Esophagus muscularis mucosa (tissue), 4 donors: ENCODE results near the gene HNRNPF. TPM values are rescaled to one million over a fixed set of nuclear protein-coding genes. Genes with fewer than 3 reads are reported as not detected.
A peak's percentile ranks its signal among the peaks of the same experiment; 100 is the strongest.

ENCODE experiments used
- DNase-seq: peaks from one replicate; pipeline ENCODE4 v3.0.0-alpha.2; 2017; ENCODE audit errors: extremely low spot score
- H3K27ac ChIP-seq, 4 donors: fragments of 200-600 bp; sonication (generic); replicated peaks in 1 of 4; 1 replicate in 3 of 4; 2 replicates in 1 of 4; pipeline ENCODE4 v1.5.1; 2016 to 2019; ENCODE audit warnings: mild to moderate bottlenecking in 1 of 4
- H3K27me3 ChIP-seq, 4 donors: fragments of 200-600 bp; sonication (generic); one replicate each; pipeline versions ENCODE4 v1.5.1 to v1.6.0; 2016 to 2019
- H3K36me3 ChIP-seq, 4 donors: fragments of 200-600 bp; sonication (generic); one replicate each; pipeline ENCODE4 v1.5.1; 2016 to 2019
- H3K4me1 ChIP-seq, 4 donors: fragments of 200-600 bp; sonication (generic); one replicate each; pipeline ENCODE4 v1.5.1; 2016 to 2019
- H3K4me3 ChIP-seq, 4 donors: fragments of 200-600 bp; sonication (generic); 1 replicate in 2 of 4; 2 replicates in 2 of 4; pipeline ENCODE4 v1.5.1; 2016 to 2019; ENCODE audit warnings: mild to moderate bottlenecking in 4 of 4, moderate library complexity in 1 of 4
- H3K9me3 ChIP-seq, 4 donors: fragments of 200-600 bp; sonication (generic); 1 replicate in 3 of 4; 2 replicates in 1 of 4; pipeline ENCODE4 v1.5.1; 2016 to 2019
- EP300 ChIP-seq: sonication (generic); formaldehyde crosslinking; IDR thresholded peaks from one replicate; pipeline ENCODE4 v1.6.1; 2017; ENCODE audit warnings: antibody characterized with exemption
- POLR2A ChIP-seq: fragments of 450-650 bp; IDR thresholded peaks from one replicate; pipeline ENCODE4 v1.6.1; 2017; ENCODE audit warnings: antibody characterized with exemption, moderate library complexity, mild to moderate bottlenecking, low read depth
- POLR2AphosphoS5 ChIP-seq, 2 donors: sonication (generic); formaldehyde crosslinking; IDR thresholded peaks; one replicate each; pipeline ENCODE4 v1.6.1; 2017; ENCODE audit warnings: antibody characterized with exemption in 2 of 2
- WGBS: methylation state at CpG from one replicate; pipeline ENCODE4 v1.1.5; 2018; 5-methylcytosine and 5-hydroxymethylcytosine counted together
- intact Hi-C: fragments of 100-400 bp; cut with DNase I; formaldehyde crosslinking; loops from one replicate; pipeline ENCODE4 v1.15.1; 2023
- total RNA-seq, 4 donors: library from RNA; depleted of rRNA; stranded (reverse); fragments of >200 nt; gene quantifications; one replicate each; pipeline versions ENCODE4 v1.1.0 to v1.2.1, GENCODE V29; 2016
- TF ChIP-seq, protein P1 (sequence below), 3 experiments: fragments of 200-600 bp in 2 of 3; fragments of 450-650 bp in 1 of 3; sonication (generic) in 2 of 3; IDR thresholded peaks; one replicate each; pipeline ENCODE4 v1.5.1; 2017 to 2019; ENCODE audit warnings: antibody characterized with exemption in 3 of 3, mild to moderate bottlenecking in 2 of 3, moderate library complexity in 1 of 3

Gene HNRNPF
- total RNA-seq, 4 donors from 2014 or later = 113 to 243 (median 176) TPM

GRCh38 chr10:43354330-43354635 is 54.7 kb downstream of the HNRNPF start:
- no peak overlapping the region for H3K4me3 ChIP-seq
- H3K36me3 ChIP-seq = no peaks in the 10 kb centered on the region
- 77% methylated on average over 2 of the region's 2 CpGs for WGBS
- peaks cover 0 to 7% (median 3%) of the 10 kb centered on the region in 4 donors for H3K4me1 ChIP-seq
- H3K27me3 ChIP-seq = peaks cover 0 to 21% (median 7%) of the 10 kb centered on the region in 4 donors
- no peak overlapping the region for H3K27ac ChIP-seq
- DNase-seq = no peak
- TF ChIP-seq EP300 = no peak
- TF ChIP-seq POLR2AphosphoS5 (IDR thresholded peaks at IDR 0.05) = no peak
- TF ChIP-seq, protein P1, sequence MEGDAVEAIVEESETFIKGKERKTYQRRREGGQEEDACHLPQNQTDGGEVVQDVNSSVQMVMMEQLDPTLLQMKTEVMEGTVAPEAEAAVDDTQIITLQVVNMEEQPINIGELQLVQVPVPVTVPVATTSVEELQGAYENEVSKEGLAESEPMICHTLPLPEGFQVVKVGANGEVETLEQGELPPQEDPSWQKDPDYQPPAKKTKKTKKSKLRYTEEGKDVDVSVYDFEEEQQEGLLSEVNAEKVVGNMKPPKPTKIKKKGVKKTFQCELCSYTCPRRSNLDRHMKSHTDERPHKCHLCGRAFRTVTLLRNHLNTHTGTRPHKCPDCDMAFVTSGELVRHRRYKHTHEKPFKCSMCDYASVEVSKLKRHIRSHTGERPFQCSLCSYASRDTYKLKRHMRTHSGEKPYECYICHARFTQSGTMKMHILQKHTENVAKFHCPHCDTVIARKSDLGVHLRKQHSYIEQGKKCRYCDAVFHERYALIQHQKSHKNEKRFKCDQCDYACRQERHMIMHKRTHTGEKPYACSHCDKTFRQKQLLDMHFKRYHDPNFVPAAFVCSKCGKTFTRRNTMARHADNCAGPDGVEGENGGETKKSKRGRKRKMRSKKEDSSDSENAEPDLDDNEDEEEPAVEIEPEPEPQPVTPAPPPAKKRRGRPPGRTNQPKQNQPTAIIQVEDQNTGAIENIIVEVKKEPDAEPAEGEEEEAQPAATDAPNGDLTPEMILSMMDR (IDR thresholded peaks at IDR 0.05) = no peak
- TF ChIP-seq POLR2A = no peak
- H3K9me3 ChIP-seq = no peaks in the 10 kb centered on the region
- intact Hi-C loops = no loop called here

DNA sequence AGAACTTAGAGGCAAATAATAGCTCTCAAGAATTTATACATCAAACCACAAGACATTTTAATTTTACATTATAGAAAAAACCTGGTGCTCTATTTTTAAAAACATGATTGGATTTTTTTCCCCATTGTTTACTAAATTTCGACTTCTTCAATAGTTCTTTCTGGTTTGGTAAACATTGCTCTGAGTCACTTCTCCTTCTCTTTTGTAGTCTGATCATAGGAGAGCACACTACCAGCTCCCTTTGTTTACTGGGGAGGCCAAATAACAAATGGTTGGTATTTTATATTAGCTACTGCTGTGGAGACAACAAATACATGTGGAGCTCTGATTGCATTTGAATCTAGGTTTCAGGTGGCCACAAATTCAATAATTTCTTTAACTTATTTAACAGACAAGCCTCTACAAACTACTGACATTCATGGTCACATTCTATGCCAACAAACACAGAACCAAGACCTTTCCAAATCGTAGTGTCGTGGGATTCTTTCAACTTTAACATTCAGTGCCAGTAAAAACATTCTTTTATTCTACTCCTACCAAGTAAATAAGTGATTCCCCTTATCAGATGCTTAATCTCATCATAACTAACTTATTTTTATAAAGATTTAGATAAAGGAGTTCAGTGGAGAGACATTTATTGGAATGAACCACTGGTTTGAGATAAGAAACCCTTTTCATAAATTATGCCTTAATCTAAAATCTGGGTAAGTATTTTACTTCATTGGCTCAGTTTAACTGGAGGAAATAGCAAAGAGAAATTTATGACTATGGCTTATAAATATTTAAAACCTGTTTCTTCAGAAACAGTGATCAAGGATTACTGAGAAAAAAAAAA is 55.3 kb downstream of the HNRNPF start:
- H3K4me1 ChIP-seq = peaks cover 0 to 7% (median 3%) of the 10 kb centered on the region in 4 donors
- DNase-seq = no peak
- WGBS = 50% methylated on average over 3 of the region's 3 CpGs
- H3K4me3 ChIP-seq = no peak overlapping the region
- H3K27me3 ChIP-seq = peaks cover 0 to 21% (median 7%) of the 10 kb centered on the region in 4 donors
- H3K9me3 ChIP-seq = no peaks in the 10 kb centered on the region
- TF ChIP-seq POLR2AphosphoS5 (IDR thresholded peaks at IDR 0.05) = no peak
- TF ChIP-seq, protein P1 (IDR thresholded peaks at IDR 0.05) = no peak
- no peak overlapping the region for H3K27ac ChIP-seq
- H3K36me3 ChIP-seq = no peaks in the 10 kb centered on the region
- intact Hi-C loops = no loop called here

DNA sequence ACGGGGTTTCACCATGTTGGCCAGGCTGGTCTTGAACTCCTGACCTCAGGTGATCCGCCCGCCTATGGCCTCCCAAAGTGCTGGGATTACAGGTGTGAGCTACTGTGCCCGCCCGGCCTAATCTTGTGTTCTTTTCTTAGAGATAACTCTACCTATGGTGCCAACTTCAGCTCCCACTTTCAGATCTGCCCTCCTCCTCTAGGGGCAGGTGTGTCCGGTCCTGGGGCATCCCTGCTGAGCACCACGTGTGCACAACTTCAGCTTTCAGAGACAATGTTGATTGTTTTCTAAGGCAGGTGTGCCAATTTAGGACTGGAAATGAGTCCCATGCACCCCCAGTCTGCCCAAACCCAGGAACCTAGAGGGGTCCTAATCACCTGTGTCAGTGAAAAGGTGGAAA is 56.0 kb downstream of the HNRNPF start:
- no peak overlapping the region for H3K4me3 ChIP-seq
- no peaks in the 10 kb centered on the region for H3K36me3 ChIP-seq
- no peak for DNase-seq
- TF ChIP-seq EP300 = no peak
- TF ChIP-seq POLR2A = no peak
- no peak for TF ChIP-seq POLR2AphosphoS5 (IDR thresholded peaks at IDR 0.05)
- H3K27ac ChIP-seq = no peak overlapping the region
- H3K9me3 ChIP-seq = no peaks in the 10 kb centered on the region
- peaks cover 0 to 21% (median 7%) of the 10 kb centered on the region in 4 donors for H3K27me3 ChIP-seq
- intact Hi-C loops = no loop called here
- WGBS = 69% methylated on average over 7 of the region's 7 CpGs
- peaks cover 0 to 7% (median 3%) of the 10 kb centered on the region in 4 donors for H3K4me1 ChIP-seq

- H3K4me1 ChIP-seq = peaks cover 0 to 7% (median 3%) of the 10 kb centered on the region in 4 donors
- WGBS = 77% methylated on average over 14 of the region's 14 CpGs
- no peak for TF ChIP-seq POLR2AphosphoS5 (IDR thresholded peaks at IDR 0.05)
- TF ChIP-seq EP300 = no peak
- TF ChIP-seq, protein P1 (IDR thresholded peaks at IDR 0.05) = no peak
- no peak overlapping the region for H3K4me3 ChIP-seq
- H3K36me3 ChIP-seq = no peaks in the 10 kb centered on the region
- H3K9me3 ChIP-seq = no peaks in the 10 kb centered on the region
- intact Hi-C loops = no loop called here
- H3K27me3 ChIP-seq = peaks cover 0 to 21% (median 7%) of the 10 kb centered on the region in 4 donors
- no peak overlapping the region for H3K27ac ChIP-seq
- DNase-seq = no peak
These were observed 57.7 kb downstream of the HNRNPF start for GRCh38 chr10:43351301-43351700.

DNA sequence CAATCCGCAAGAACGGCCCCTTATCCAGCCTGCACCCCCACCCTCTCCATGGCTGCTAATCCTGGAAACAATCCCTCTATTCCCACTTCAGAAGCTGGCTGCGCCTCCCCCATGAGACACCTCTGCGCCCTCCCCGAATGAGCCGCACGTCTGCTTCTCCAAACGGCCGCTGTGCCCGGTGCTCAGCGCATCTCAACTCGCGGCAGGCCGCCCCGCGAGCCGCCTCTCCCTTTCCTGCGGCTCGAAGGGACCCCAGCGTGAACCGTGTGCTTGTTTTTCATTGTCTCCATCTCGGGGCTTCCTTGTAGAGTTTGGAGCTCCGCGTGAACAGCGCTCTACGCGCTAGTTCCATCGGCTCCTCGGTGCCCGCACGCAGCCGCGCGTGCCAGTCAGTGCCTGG is 58.3 kb downstream of the HNRNPF start:
- Histone ChIP-seq H3K27me3 (peaks cover 0 to 21% (median 7%) of the 10 kb centered on the region in 4 donors), H3K9me3 (no peaks in the 10 kb centered on the region), H3K36me3 (no peaks in the 10 kb centered on the region), H3K4me1 (peaks cover 0 to 7% (median 3%) of the 10 kb centered on the region in 4 donors), H3K27ac (no peak overlapping the region), H3K4me3 (peak overlapping the region in 1 of 4 donors; percentile 2)
- WGBS = 34% methylated on average over 33 of the region's 34 CpGs
- intact Hi-C loops = no loop called here
- no peak for TF ChIP-seq POLR2A
- TF ChIP-seq POLR2AphosphoS5 (IDR thresholded peaks at IDR 0.05) = no peak
- TF ChIP-seq, protein P1 (IDR thresholded peaks at IDR 0.05) = no peak
- no peak for TF ChIP-seq EP300
- DNase-seq = no peak
